ENCODE results near the gene SUFU.

SUFU gene

DNA sequence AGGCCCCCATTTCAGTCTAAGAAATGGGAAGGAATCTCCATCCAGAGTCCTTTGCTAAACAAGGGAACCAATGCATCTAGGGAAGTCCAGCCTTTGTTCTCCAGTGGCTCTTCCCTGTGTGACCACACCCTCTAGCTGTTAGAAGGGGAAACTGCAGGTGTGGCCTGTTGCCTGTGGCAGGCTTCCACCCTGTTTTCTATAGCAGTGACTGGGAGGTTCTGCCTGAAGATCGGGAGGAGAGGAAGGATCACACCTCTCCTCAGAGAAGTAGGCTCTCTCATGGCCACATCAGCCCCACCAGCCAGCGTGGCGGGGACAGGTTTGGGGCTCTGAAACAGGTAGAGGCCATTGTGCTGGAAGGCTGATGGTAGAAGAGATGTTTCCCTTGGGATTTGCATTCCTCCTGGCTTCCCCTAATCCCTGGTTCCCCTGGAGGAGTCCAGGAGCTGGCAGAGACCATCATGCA is 92.8 kb downstream of the SUFU start:
- peak; percentile 68 for DNase-seq (ENCODE audit: low spot score)
- in situ Hi-C loops (cut with MboI; ENCODE audit: low pct_unique_long_range_greater_than_20kb, low sequenced_read_pairs, unreplicated experiment): loop anchor here (25.0 kb wide), 1 partner anchor 359 kb away; the partner anchor contains the start of genes ELOVL3, GBF1 and PITX3
- TF ChIP-seq, protein P1, sequence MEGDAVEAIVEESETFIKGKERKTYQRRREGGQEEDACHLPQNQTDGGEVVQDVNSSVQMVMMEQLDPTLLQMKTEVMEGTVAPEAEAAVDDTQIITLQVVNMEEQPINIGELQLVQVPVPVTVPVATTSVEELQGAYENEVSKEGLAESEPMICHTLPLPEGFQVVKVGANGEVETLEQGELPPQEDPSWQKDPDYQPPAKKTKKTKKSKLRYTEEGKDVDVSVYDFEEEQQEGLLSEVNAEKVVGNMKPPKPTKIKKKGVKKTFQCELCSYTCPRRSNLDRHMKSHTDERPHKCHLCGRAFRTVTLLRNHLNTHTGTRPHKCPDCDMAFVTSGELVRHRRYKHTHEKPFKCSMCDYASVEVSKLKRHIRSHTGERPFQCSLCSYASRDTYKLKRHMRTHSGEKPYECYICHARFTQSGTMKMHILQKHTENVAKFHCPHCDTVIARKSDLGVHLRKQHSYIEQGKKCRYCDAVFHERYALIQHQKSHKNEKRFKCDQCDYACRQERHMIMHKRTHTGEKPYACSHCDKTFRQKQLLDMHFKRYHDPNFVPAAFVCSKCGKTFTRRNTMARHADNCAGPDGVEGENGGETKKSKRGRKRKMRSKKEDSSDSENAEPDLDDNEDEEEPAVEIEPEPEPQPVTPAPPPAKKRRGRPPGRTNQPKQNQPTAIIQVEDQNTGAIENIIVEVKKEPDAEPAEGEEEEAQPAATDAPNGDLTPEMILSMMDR (IDR thresholded peaks at IDR 0.05; ENCODE audit: extremely low read depth, insufficient read depth, missing control alignments): peak; percentile 73

DNA sequence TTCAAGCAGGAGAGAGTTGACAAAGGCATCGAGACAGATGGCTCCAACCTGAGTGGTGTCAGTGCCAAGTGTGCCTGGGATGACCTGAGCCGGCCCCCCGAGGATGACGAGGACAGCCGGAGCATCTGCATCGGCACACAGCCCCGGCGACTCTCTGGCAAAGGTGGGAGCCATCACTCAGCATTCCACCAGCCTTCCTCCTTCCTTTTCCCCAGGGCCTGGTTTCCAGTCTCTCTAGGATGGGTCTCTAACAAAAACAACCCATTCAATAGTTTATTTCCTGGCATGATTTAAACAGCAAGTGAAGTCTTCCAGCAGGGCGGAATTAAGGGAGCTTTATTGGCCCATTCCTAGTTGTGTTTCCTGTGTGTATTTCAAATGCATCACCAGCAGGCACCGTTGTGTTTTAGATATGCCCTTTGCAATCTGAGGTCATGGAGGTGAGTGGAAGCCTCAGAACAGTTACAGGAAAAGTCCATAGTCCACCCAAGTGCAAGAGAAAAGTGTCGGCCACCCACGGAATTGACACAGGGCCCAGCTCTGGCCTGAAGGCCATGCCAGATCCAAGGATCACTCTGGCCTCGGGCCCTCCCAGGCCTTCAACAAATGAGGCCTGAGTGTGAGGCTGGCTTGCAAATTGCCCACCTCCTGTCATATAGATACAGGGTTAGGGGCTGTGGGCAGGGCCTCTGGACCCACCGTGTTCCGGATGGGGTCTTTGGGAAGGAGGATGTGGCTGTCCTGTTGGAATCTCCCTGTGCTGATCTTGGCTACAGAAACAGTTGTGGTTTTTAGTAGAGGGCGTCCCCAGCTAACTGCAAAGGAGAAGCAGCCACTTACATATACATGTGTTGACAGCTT is 93.6 kb downstream of the SUFU start:
- in situ Hi-C loops (cut with MboI; ENCODE audit: low pct_unique_long_range_greater_than_20kb, low sequenced_read_pairs, unreplicated experiment): loop anchor here (25.0 kb wide), 1 partner anchor 360 kb away; the partner anchor contains the start of genes ELOVL3, GBF1 and PITX3
- no peak for DNase-seq (ENCODE audit: low spot score)
- TF ChIP-seq, protein P1 (IDR thresholded peaks at IDR 0.05; ENCODE audit: extremely low read depth, insufficient read depth, missing control alignments): no peak

DNA sequence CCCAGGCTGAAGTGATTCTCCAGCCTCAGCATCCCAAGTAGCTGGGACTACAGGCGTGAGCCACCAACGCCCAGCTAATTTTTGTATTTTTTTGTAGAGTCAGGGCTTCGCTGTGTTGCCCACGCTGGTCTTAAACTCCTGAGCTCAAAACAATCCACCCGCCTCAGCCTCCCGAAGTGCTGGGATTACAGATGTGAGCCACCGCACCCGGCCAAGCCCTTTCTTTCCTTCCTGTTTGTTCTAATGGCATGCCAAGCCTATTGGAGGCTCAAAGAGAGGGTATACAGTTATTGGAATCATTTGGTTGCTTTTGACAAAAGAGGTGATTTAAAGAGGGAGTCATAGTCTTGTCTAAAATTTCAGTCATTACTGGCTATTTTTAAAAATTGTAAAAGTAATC is 94.5 kb downstream of the SUFU start:
- no peak for DNase-seq (ENCODE audit: low spot score)
- in situ Hi-C loops (cut with MboI; ENCODE audit: low pct_unique_long_range_greater_than_20kb, low sequenced_read_pairs, unreplicated experiment): loop anchor here (25.0 kb wide), 1 partner anchor 361 kb away; the partner anchor contains the start of genes ELOVL3, GBF1 and PITX3
- TF ChIP-seq, protein P1 (IDR thresholded peaks at IDR 0.05; ENCODE audit: extremely low read depth, insufficient read depth, missing control alignments): no peak

DNA sequence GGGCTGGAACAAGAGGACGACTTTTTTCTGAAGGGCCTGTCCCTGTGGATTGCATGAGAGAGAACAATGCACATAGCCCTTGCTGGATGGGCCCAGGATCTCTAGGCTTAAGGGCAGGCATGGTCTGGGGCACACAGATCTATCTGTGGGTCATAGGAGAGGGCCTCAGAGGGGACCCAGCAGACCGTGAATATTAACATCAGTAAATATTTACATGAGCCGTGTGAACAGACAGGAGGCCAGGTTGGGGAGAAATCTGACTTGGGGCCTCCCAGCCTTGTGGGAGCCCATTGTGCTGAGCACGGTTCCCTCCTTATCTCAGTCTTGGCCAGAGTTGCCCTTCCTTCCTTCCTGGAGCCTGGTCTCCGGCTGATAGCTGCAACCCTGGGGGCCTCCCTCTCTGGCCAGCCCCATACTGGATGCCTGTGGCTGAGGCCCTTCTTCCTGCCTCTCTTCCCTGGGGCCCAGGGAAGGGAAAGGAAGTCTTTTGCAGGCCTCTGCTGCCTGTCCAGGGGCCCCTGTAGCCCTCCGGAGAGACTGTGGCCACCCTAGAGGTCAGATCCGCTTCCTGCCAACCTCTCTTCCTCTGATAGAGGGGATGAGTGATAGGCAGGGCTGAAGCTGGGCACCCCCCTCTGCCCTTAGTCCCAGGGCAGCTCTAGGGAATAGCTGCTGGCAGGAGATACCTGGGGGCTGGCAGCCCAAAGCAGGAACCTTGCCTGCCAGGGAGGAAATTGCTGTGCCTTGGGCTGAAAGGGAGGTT is 96.0 kb downstream of the SUFU start:
- no peak for DNase-seq (ENCODE audit: low spot score)
- TF ChIP-seq, protein P1 (IDR thresholded peaks at IDR 0.05; ENCODE audit: extremely low read depth, insufficient read depth, missing control alignments): no peak
- in situ Hi-C loops (cut with MboI; ENCODE audit: low pct_unique_long_range_greater_than_20kb, low sequenced_read_pairs, unreplicated experiment): loop anchor here (25.0 kb wide), 1 partner anchor 362 kb away; the partner anchor contains the start of genes ELOVL3, GBF1 and PITX3

DNA sequence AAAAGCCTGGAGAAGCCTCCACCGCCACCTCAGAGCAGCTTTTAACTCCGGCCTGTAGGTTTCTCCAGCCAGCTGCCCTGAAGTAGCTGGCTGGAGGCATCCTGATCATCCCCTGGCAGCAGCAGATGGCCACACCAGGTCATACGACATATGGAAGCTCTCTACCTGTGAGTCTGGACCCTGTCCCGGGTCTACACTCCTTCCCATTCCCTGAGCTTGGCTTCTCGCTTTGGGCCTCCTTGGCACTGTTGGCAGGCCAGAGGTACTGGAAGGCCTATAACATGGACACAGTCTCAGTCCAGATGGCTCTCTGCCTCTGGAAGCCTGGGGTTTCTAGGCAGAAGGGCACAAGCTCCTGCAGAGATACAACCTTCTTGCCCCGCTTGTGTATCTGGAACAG is 97.0 kb downstream of the SUFU start:
- DNase-seq (ENCODE audit: low spot score): no peak
- TF ChIP-seq, protein P1 (IDR thresholded peaks at IDR 0.05; ENCODE audit: extremely low read depth, insufficient read depth, missing control alignments): no peak
- in situ Hi-C loops (cut with MboI; ENCODE audit: low pct_unique_long_range_greater_than_20kb, low sequenced_read_pairs, unreplicated experiment): no loop called here

DNA sequence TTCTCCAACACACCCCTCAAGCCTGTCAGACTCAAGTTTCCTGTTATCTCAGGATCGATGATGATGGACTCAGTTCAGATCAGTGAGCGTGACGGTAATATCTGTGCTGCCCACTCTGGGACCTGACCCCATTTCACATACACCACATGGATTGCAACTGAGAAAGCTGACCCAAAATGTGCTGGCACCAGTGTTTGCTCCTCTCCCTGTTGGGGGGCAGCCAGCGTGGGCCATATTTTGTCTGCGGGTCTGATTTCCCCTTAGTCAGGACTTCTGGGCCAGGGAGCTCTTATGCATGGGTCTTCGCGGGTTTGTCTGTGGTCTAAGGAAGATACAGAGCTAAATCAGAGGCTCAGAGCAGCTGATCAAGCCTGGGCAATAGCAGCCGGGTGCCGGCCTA is 97.9 kb downstream of the SUFU start:
- in situ Hi-C loops (cut with MboI; ENCODE audit: low pct_unique_long_range_greater_than_20kb, low sequenced_read_pairs, unreplicated experiment): no loop called here

More for the DNA sequence above, 97.9 kb downstream of the SUFU start:
- DNase-seq (ENCODE audit: low spot score): no peak
- TF ChIP-seq, protein P1 (IDR thresholded peaks at IDR 0.05; ENCODE audit: extremely low read depth, insufficient read depth, missing control alignments): no peak

All from GM13977 (cell line).